K562 (cell line): Measurements from ENCODE around the gene ACY1. TPM values are rescaled to one million over a fixed set of nuclear protein-coding genes. Genes with fewer than 3 reads are reported as not detected.

Experiments
- ATAC-seq: fragments of 200-7000 bp; cut with Tn5 transposase; 3 replicates; pipeline ENCODE4 v1.9.1; 2020; ENCODE audit warnings: moderate library complexity
- BruUV-seq: library from RNA; stranded (reverse); fragments of 400-500 nt; replicated peaks from 2 replicates; lab custom pipeline; 2021; lab: Mats Ljungman, UMichigan
- CTCF ChIA-PET: fragments of 300-600 bp; formaldehyde crosslinking; extraction: SDS; loops from one replicate; lab custom pipeline; 2021; ENCODE audit warnings: low intra/inter-chr PET ratio; lab: Yijun Ruan, JAX
- POLR2A ChIA-PET: fragments of 300-600, 350-650 bp; sonication (Branson Sonifier 250); formaldehyde crosslinking; extraction: SDS; loops from one replicate; lab custom pipeline; 2021; ENCODE audit warnings: antibody characterized with exemption, inconsistent platforms; lab: Yijun Ruan, JAX
- DNase-seq, 4 experiments: peaks; one replicate each; pipeline versions ENCODE4 v3.0.0 to v3.0.0-alpha.2; 2011 to 2018; ENCODE audit warnings: low spot score in 3 of 4, mixed read lengths in 3 of 4; ENCODE audit errors: extremely low read depth in 1 of 4
- FAIRE-seq: peaks from 2 replicates; lab custom pipeline; 2011; peaks lifted over from hg19 to GRCh38; lab: Jason Lieb, UNC
- H2AFZ ChIP-seq: 2 replicates; pipeline ENCODE4 v1.6.0; 2011; ENCODE audit warnings: low read depth, low read length, control low read depth, inconsistent platforms
- H3K27ac ChIP-seq: fragments of 200-600 bp; 3 replicates; pipeline ENCODE4 v1.8.0; 2011; ENCODE audit warnings: low read depth, mild to moderate bottlenecking, control low read depth, inconsistent platforms, low read length, moderate library complexity, mixed read lengths; ENCODE audit errors: extremely low read depth
- H3K27me3 ChIP-seq, 2 experiments: fragments of 300-600 bp in 1 of 2; 2 replicates in 1 of 2; 3 replicates in 1 of 2; pipeline versions ENCODE4 v1.6.0 to v1.8.0; 2011; ENCODE audit warnings: inconsistent platforms in 2 of 2, low read length in 2 of 2, mild to moderate bottlenecking in 1 of 2, mixed read lengths in 1 of 2, moderate library complexity in 1 of 2; ENCODE audit not compliant: control insufficient read depth in 2 of 2, insufficient read depth in 2 of 2
- H3K36me3 ChIP-seq: fragments of 300-600 bp; 3 replicates; pipeline ENCODE4 v1.8.0; 2011; ENCODE audit warnings: mild to moderate bottlenecking, low read length, inconsistent platforms; ENCODE audit not compliant: control insufficient read depth, insufficient read depth
- H3K4me1 ChIP-seq, 2 experiments: fragments of 200-600 bp in 1 of 2; replicated peaks in 1 of 2; 2 replicates in 1 of 2; 3 replicates in 1 of 2; pipeline versions ENCODE4 v1.5.1 to v1.8.0; 2011; ENCODE audit warnings: inconsistent platforms in 2 of 2, low read length in 2 of 2, mild to moderate bottlenecking in 1 of 2, mixed read lengths in 1 of 2, moderate library complexity in 1 of 2; ENCODE audit not compliant: control insufficient read depth in 2 of 2, insufficient read depth in 2 of 2
- H3K4me2 ChIP-seq: 2 replicates; pipeline ENCODE4 v1.6.1; 2011; ENCODE audit warnings: low read length, control low read depth, inconsistent platforms, mixed read lengths; ENCODE audit not compliant: insufficient read depth
- H3K4me3 ChIP-seq: fragments of 200-600 bp; sonication (generic), shearing (Covaris generic); 2 replicates; pipeline ENCODE4 v1.5.1; 2016; ENCODE audit warnings: control low read depth, inconsistent platforms
- H3K79me2 ChIP-seq: fragments of 200-600 bp; 3 replicates; pipeline ENCODE4 v1.8.0; 2011; ENCODE audit warnings: low read length, inconsistent platforms; ENCODE audit not compliant: control insufficient read depth, insufficient read depth
- H3K9ac ChIP-seq, 2 experiments: 2 replicates each; pipeline versions ENCODE4 v1.6.0 to v1.6.1; 2011; ENCODE audit warnings: low read depth in 2 of 2, low read length in 2 of 2, control low read depth in 1 of 2, inconsistent platforms in 1 of 2, mild to moderate bottlenecking in 1 of 2, mixed read lengths in 1 of 2; ENCODE audit not compliant: insufficient read depth in 1 of 2
- H3K9me1 ChIP-seq: one replicate; pipeline ENCODE4 v1.6.0; 2011; ENCODE audit warnings: inconsistent platforms, mild to moderate bottlenecking, low read length, moderate library complexity; ENCODE audit not compliant: control insufficient read depth, insufficient read depth
- H3K9me3 ChIP-seq: replicated peaks from 2 replicates; pipeline ENCODE4 v1.5.1; 2011; ENCODE audit warnings: low read depth, low read length, inconsistent platforms; ENCODE audit not compliant: control insufficient read depth, insufficient read depth
- H4K20me1 ChIP-seq: replicated peaks from 2 replicates; pipeline ENCODE4 v1.6.1; 2011; ENCODE audit warnings: low read length, inconsistent platforms, mixed read lengths; ENCODE audit not compliant: control insufficient read depth, insufficient read depth
- CHD1 ChIP-seq: fragments of 200-600 bp; sonication (generic); IDR thresholded peaks from one replicate; pipeline ENCODE4 v1.6.1; 2012; ENCODE audit warnings: mild to moderate bottlenecking, moderate library complexity, low read length, inconsistent platforms
- EGR1 ChIP-seq: fragments of 450-650 bp; conservative IDR thresholded peaks from 2 replicates; pipeline ENCODE4 v1.6.1; 2017; ENCODE audit warnings: mild to moderate bottlenecking
- HMGN3 ChIP-seq: IDR thresholded peaks from 2 replicates; pipeline ENCODE4 v1.6.1; 2011; ENCODE audit warnings: borderline replicate concordance, low read depth, mild to moderate bottlenecking, mixed read lengths, low read length; ENCODE audit not compliant: insufficient read length; ENCODE audit errors: extremely low read depth
- MTA3 ChIP-seq: fragments of 450-650 bp; formaldehyde crosslinking; IDR thresholded peaks from 2 replicates; pipeline ENCODE4 v1.6.1; 2017; ENCODE audit warnings: mild to moderate bottlenecking, borderline replicate concordance
- RBFOX2 ChIP-seq: fragments of 200-400 bp; formaldehyde crosslinking; IDR thresholded peaks from 2 replicates; pipeline ENCODE4 v1.6.1; 2017; ENCODE audit warnings: low read depth, mild to moderate bottlenecking, low read length, moderate library complexity
- RBM34 ChIP-seq: fragments of 200-400 bp; formaldehyde crosslinking; IDR thresholded peaks from 2 replicates; pipeline ENCODE4 v1.6.1; 2018; ENCODE audit warnings: low read length, borderline replicate concordance; ENCODE audit not compliant: insufficient read depth
- SNRNP70 ChIP-seq: fragments of 200-400 bp; formaldehyde crosslinking; optimal IDR thresholded peaks from 2 replicates; pipeline ENCODE3; 2017; ENCODE audit warnings: low read depth, low read length
- SRSF3 ChIP-seq: fragments of 200-400 bp; formaldehyde crosslinking; IDR thresholded peaks from 2 replicates; pipeline ENCODE4 v1.6.1; 2016; ENCODE audit warnings: mild to moderate bottlenecking, low read length, moderate library complexity; ENCODE audit not compliant: insufficient read depth
- ZNF277 ChIP-seq: fragments of 250-450 bp; sonication (Bioruptor Pico); IDR thresholded peaks from 2 replicates; pipeline ENCODE4 v1.8.0; 2022; ENCODE audit warnings: inconsistent platforms, mild to moderate bottlenecking, moderate library complexity, borderline replicate concordance
- WGBS: fragments of 100-300 bp; shearing (Covaris generic); methylation state at CpG from one replicate; pipeline ENCODE4 v1.1.6; 2016; ENCODE audit warnings: low coverage, mixed read lengths; ENCODE audit not compliant: insufficient coverage; ENCODE audit errors: missing lambda C conversion rate; 5-methylcytosine and 5-hydroxymethylcytosine counted together
- in situ Hi-C: fragments of 300-500 bp; cut with MboI; formaldehyde crosslinking; loops from 4 replicates; pipeline ENCODE4 v1.15.0; 2018; ENCODE audit warnings: inconsistent platforms, mixed read lengths
- intact Hi-C: fragments of 100-400 bp; cut with micrococcal nuclease; formaldehyde crosslinking; loops from 2 replicates; pipeline ENCODE4 v1.14.2; 2022
- polyA plus RNA-seq, 8 experiments: library from polyadenylated mRNA; depleted of rRNA in 4 of 8; stranded (reverse) in 5 of 8; unstranded in 3 of 8; fragments of >200 nt; fragmentation: Nextera tagmentation in 2 of 8; fragmentation: Illumina TruSeq in 1 of 8; extraction: Ambion mirVana in 2 of 8; extraction: Trizol in 1 of 8; gene quantifications; 2 replicates each; pipeline versions ENCODE4 v1.2.1 to v1.2.3, GENCODE V29; 2011 to 2014; ENCODE audit warnings: inconsistent platforms in 1 of 8, missing spikeins in 1 of 8
- total RNA-seq, 7 experiments: library from RNA; depleted of rRNA in 6 of 7; stranded (reverse); fragments of >200 nt in 6 of 7; fragmentation: Illumina TruSeq in 2 of 7; extraction: Trizol in 2 of 7; gene quantifications; 2 replicates each; pipeline versions ENCODE4 v1.2.1 to v1.2.3, GENCODE V29; 2011 to 2021; ENCODE audit warnings: low replicate concordance in 1 of 7

ACY1 gene
- total and polyA plus RNA-seq, 9 of the 15 experiments (the other 6 are each of a cell fraction or from before 2014, with no cell fraction given) = 70.7 to 195 (median 123) TPM

- H3K4me2 ChIP-seq = no peak overlapping the region
- ChIA-PET CTCF (no interaction called here), POLR2A (no interaction called here)
- FAIRE-seq (no peak), DNase-seq (no peak), ATAC-seq (no peak)
- no peaks in the 10 kb centered on the region for H3K27me3 ChIP-seq
- intact Hi-C loops (no loop called here), in situ Hi-C loops (no loop called here)
- H3K9me3 ChIP-seq = no peaks in the 10 kb centered on the region
- no peak overlapping the region for H2AFZ ChIP-seq
- TF ChIP-seq RBFOX2 (peak; percentile 37; the same call in 1 of the 2 replicates), RBM34 (no peak)
- peaks cover 45% of the 10 kb centered on the region for H3K79me2 ChIP-seq
- H3K9me1 ChIP-seq = peaks cover 3% of the 10 kb centered on the region
- H3K9ac ChIP-seq = peak overlapping the region in 1 of 2 experiments; percentile 68; a peak in 2 of 4 replicates
- 88% methylated on average over 9 of the region's 11 CpGs for WGBS
- peaks cover 38% of the 10 kb centered on the region; the same call in 1 of the 3 replicates for H3K36me3 ChIP-seq
- no peak overlapping the region for H3K4me3 ChIP-seq
- no TSS peak for BruUV-seq
- 0 out of 2 replicates have a peak, but pooled peaks cover 4% of the 10 kb centered on the region for H4K20me1 ChIP-seq
- peaks cover 18 to 75% of the 10 kb centered on the region in 2 experiments for H3K4me1 ChIP-seq
- H3K27ac ChIP-seq = no peak overlapping the region
These were observed 12.0 kb upstream of the ACY1 start for GRCh38 chr3:51971350-51971749.

DNA sequence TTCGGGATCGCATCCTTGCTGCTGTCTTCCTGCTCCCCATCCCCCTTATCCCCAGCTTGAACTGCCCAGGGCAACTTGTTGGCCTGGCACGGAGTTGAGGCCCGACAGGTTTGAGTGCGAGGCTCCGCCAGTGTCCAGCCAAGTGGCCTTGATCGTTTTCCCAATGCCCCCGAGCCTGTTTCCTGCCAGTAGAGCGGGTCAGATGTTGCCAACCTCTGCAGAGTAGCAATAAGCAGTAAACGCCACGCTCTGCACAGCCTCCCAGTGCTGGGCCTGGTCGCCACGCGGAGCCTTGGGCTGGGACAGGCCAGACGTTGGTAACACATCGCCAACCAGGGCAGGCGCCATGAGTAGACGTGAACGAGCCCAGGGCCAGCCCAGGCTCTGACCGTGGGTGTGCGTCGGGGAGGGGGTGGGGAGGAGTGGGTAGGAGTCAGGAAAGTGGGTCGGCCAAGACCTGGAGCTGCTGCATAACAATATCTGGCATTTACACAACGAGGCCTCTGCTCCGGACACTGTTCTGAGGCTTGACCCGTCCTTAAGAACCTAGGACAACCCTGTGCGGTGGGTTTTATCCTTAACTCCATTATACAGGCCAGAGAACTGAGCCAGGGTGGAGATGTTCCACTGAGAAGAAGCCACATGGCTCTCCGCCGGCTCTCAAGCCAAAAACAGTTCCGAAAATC is 8.9 kb upstream of the ACY1 start:
- in situ Hi-C loops (no loop called here), intact Hi-C loops (loop anchor here (1.0 kb wide), 1 partner anchor 32 kb away; the partner anchor contains the start of gene PARP3)
- Histone ChIP-seq H3K4me2 (peak overlapping the region; percentile 92), H3K27me3 (no peaks in the 10 kb centered on the region), H3K9ac (peak overlapping the region; percentile 84 to 99), H3K9me1 (no peaks in the 10 kb centered on the region), H4K20me1 (0 out of 2 replicates have a peak, but pooled peaks cover 4% of the 10 kb centered on the region), H3K79me2 (peaks cover 45% of the 10 kb centered on the region), H3K36me3 (peaks cover 28% of the 10 kb centered on the region; the same call in 1 of the 3 replicates), H3K4me1 (peaks cover 24 to 59% of the 10 kb centered on the region in 2 experiments), H2AFZ (peak overlapping the region; percentile 88), H3K9me3 (no peaks in the 10 kb centered on the region), H3K27ac (peak overlapping the region; percentile 98), H3K4me3 (peak overlapping the region; percentile 62)
- peak; percentile 68 for FAIRE-seq
- peak; percentile 21 for ATAC-seq
- ChIA-PET CTCF (no interaction called here), POLR2A (interaction anchor here (0.5 to 3.6 kb wide), 11 partner anchors 8 to 136 kb away, joined by 3 to 27 read pairs (median 4); partner anchors contain the start of genes ACY1 and RPL29)
- 10% methylated on average over 19 of the region's 30 CpGs for WGBS
- DNase-seq = peak in 2 of 4 experiments; percentile 29 to 45
- BruUV-seq = no TSS peak
- TF ChIP-seq SRSF3 (no peak), SNRNP70 (no peak), MTA3 (0 out of 2 replicates have a peak, but pooled peaks have one; percentile 10), EGR1 (peak; percentile 32; the same call in 1 of the 2 replicates), HMGN3 (peak; percentile 7), CHD1 (peak; percentile 41), ZNF277 (CRISPR knock-in tag) (no peak)
